GM18526 (cell line): ENCODE results near the gene PASK.

Source experiments
- POLR2A ChIP-seq: IDR thresholded peaks from 3 replicates; pipeline ENCODE4 v1.6.1; 2011; ENCODE audit not compliant: insufficient read length; ENCODE audit errors: extremely low read depth

PASK gene

DNA sequence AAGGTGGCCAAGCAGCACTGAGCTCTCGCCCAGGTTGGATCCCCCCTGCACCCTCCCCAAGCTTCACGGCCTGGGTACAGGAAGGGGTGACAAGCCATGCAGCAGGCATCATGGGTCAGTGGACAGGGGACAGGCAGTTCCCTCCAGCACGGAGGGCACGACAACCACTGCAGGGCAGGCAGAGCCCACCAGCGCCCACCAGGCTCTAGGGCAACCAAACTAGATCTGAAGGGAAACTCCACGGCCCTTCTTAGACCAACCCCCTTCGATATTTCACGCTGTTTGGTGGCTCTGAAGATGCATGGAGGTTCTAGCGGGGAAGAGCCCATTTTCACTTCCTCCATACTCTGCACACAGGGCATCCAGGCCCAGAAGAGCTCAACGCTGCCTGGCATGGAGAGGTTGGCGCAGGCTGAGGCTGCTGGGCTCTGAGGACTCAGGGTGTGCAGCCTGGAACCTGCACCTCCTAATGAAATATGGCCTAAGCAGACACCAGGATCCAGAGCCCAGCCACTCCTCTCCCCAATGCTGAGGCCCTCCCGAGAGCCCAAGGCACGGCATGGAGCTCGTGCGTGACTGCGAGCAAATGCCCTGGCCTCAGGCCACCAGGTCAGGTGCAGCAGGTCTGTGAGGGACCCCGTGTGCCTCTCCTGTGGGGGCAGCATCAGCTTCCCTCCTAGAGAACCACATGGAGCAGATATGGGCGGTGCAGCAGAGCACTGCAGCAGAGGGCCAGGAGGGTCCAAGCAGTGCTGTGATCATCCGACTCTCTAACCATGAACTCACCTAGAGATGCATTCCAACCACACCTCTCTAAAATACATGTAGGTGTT, 38.4 kb downstream of the PASK start:
- no peak for TF ChIP-seq POLR2A

- no peak for TF ChIP-seq POLR2A
Observed at GRCh38 chr2:241110089-241110606, 39.1 kb downstream of the PASK start.

GRCh38 chr2:241109210-241110088, 39.8 kb downstream of the PASK start:
- TF ChIP-seq POLR2A: no peak

DNA sequence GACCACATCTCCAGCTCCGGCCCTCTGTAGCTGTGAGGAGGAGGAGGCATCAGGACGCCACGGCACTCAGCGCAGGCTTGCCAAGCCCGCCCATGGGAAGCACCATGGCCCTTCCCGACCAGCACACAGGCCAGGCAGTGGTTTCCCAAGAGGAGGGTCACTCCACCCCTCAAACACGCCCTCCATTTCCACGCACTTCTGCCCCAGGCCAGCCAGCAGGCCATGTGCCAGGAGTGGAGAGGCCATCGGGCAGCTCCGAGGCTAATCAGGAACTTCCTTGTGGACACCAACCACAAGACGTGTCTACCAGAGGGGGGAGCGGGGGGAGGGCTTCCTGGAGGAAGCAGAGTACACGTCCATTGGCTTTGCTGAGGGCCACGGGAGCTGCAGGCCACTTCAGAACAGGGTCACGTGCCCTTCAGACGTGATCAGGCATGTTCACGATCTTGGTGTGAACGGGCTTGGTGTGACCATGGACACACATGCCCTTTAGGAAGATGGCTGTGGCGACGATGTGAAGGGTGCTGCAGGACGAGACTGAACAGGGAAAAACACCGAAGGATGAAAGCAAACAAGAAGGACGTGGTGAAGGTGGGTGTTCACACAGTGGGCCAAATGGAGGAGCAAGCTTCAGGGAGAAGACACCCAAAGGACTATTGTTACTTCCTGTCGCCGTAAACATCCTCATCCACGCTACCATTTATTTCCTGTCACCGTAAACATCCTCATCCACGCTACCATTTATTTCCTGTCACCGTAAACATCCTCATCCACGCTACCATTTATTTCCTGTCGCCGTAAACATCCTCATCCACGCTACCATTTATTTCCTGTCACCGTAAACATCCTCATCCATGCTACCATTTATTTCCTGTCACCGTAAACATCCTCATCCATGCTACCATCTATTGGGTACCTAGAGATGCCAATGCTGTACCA, 40.7 kb downstream of the PASK start:
- TF ChIP-seq POLR2A: no peak

DNA sequence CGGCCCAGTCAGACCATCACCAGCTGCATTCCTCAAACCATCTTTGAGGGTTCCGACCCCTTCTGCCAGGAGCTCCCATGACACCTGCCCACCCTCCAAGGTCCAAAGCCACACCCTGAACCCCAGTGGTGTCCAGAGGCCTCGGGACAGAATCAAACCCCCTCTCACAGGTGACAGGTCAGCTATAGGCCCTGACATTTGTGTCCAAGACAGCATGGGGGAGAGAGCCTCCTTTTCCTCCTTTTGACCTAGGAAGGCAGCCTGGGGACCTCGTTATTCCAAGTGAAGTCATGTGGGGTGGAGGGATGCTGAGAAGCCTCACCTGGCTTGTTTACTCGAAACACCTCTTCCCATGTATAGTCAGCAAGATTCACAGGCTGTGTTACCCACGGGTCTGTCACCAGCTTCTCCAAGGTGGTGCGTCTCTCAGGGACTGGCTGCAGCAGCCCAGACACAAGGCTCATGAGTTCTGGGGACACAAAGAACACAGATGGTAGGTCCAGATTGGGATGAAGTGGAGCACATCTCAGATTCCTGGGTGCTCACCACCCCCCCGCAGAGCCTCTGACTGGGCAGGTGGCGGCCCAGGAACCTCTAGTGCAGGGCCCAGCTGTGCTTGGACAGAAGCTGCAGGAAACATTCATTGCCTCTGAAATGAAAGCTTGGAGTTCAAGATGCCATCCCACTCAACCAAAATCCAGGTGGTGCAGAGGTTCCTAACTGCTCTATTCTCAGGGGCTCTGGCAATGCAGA, 42.1 kb downstream of the PASK start:
- no peak for TF ChIP-seq POLR2A

DNA sequence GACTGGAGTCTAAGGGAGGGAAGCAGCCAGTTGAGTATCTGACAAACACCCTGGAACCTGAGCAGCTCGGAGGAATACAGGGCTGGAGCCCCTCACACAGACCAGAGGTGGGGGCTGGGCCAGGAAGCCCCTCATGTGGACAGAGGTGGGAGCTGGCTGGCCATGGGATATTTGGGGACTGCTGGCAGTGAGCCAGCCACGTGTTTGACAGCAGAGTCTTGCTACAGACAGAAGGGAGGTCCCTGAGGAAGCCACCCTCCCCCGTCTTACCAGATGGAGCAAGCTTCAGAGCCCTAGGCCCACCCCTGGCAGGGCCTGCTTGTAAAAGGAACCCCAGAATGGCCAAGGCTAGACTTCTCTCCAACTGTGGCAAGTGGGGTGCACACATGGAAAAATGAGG, 43.6 kb downstream of the PASK start:
- no peak for TF ChIP-seq POLR2A

DNA sequence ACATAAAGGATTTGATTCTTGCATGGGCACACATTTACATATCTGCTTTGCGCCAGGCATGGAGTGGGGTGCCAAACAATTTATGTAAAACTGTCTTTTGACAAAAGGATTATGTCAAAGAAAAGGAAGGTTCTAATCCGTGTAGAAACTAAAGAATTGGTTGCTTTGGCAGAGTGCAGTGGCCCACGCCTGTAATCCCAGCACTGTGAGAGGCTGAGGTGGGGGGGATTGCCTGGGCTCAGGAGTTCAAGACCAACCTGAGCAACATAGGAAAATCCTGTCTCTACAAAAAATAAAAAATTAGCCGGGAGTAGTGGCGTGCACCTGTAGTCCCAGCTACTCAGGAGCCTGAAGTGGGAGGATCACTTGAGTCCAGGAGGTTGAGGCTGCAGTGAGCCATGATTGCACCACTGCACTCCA, 46.1 kb downstream of the PASK start:
- TF ChIP-seq POLR2A: no peak

- peak; percentile 88 for TF ChIP-seq POLR2A
Observed at GRCh38 chr2:241102239-241102803, 47.0 kb downstream of the PASK start, which contains the start of gene MTERF4. MTERF4 (minus strand) TSS chr2:241102287; CDS start chr2:241102273, 14 bp downstream.

DNA sequence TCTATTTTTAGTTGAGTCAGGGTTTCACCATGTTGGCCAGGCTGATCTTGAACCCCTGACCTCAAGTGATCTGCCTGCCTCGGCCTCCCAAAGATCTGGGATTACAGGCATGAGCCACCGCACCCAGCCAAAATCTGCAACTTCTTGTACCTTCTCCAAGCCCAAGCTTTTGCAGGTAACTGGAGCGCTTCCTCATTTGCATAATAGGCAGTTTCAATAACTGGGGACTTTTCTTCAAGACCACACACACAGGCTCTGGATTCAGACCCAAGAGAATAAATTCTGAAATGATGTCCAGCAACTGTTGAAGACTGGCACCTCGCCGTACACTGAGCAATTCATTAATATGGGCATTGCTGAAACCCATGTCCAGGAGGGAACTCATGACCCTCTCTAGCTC, 50.0 kb downstream of the PASK start:
- no peak for TF ChIP-seq POLR2A

GRCh38 chr2:241096979-241097378, 52.3 kb downstream of the PASK start:
- no peak for TF ChIP-seq POLR2A

GRCh38 chr2:241095594-241096290, 53.5 kb downstream of the PASK start:
- TF ChIP-seq POLR2A: no peak

GRCh38 chr2:241094924-241095420, 54.3 kb downstream of the PASK start:
- no peak for TF ChIP-seq POLR2A

- TF ChIP-seq POLR2A: no peak
Observed at GRCh38 chr2:241094172-241094571, 55.1 kb downstream of the PASK start.
